NCI-H748 treated with DMSO at 0.1 percent for 48 hours (cell line): ENCODE results near the gene ERICH6B.

Experiments
- DNase-seq: peaks from one replicate; lab custom pipeline; 2025; lab: John Stamatoyannopoulos, UW

The ERICH6B gene

DNA sequence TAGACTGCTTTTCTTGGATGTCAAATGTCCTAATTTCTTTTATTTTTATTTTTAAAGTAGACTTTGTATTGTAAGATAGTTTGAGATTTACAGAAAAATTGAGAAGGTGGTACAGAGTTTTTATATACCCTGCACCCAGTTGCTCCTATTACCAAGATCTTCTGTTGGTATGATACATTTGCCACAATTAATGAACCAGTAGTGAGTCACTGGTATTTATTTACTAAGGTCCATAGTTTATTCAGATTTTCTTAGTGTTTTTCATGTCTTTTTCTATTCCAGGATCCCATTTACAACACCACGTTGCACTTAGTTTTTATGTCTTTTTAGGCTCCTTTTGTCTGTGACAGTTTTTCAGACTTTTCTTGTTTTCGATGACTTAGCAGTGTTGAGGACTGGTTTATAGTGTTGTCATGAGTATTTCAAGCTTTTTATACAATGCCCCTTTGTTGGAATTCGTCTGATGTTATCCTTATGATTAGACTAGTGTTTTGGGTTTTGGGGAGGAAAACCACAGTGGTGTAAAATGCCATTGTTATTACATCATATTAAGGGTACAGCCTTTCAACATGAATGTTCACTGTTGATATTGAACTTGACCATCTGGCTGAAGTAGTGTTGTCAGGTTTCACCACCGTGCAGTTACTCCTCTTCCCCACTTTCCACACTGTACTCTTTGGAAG, 114.9 kb downstream of the ERICH6B start:
- DNase-seq: no peak

DNA sequence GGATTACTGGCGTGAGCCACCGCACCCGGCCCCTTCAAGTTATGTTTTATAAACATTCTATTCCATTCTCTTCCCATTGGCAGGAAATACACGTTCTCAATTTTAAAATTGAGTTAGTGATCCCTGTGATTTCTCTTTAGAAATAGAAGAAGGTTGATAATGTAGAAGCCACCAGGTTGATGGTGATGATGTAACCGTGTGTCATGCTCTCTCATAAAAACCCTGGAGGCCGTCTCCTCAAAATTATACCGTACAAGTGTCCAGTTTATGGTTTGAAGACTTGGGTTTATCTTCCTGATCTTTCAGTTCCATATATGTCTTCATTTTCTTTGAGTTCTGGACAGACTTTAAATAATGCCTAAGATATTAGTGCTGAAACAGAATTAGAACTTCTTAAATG, 118.6 kb downstream of the ERICH6B start:
- DNase-seq: no peak

DNA sequence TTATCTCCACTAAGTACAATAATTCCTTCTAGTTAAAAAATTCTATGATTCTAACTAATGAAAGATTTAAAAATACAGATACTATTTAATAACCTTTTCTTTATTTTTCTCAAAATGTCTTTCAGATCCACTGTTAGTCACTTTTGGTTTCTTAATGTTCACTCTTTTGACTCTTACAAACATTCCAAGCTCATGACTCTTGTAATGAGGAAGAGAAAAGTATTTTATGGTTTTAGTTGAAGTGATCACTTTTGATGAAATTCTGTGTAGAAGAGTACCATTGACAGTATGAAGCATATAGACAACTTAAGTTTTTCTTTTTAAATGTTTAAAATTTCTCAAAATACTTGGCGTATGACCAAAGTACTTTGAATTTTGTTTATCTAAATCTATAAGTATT, 123.0 kb downstream of the ERICH6B start:
- DNase-seq: no peak
